A673 (cell line): Measurements from ENCODE around the gene B3GNT2.
"Not testable (repeated sequence)": the region's sequence is repeated elsewhere in the genome, so short reads cannot be mapped to it uniquely, and the experiment has no call there.

Source experiments
- EZH2 ChIP-seq: fragments of 200-600 bp; sonication (generic); IDR thresholded peaks from 2 replicates; pipeline ENCODE4 v1.6.1; 2017; ENCODE audit warnings: borderline replicate concordance, low read depth, mild to moderate bottlenecking, mixed read lengths, antibody characterized with exemption, low read length; ENCODE audit not compliant: poor library complexity, severe bottlenecking
- TF ChIP-seq, protein P1 (sequence below): fragments of 300-800, 200-600 bp; sonication (generic); conservative IDR thresholded peaks from 2 replicates; pipeline ENCODE4 v1.5.1; 2017; ENCODE audit warnings: low read depth, mild to moderate bottlenecking, antibody characterized with exemption, low read length, moderate library complexity, mixed read lengths

DNA sequence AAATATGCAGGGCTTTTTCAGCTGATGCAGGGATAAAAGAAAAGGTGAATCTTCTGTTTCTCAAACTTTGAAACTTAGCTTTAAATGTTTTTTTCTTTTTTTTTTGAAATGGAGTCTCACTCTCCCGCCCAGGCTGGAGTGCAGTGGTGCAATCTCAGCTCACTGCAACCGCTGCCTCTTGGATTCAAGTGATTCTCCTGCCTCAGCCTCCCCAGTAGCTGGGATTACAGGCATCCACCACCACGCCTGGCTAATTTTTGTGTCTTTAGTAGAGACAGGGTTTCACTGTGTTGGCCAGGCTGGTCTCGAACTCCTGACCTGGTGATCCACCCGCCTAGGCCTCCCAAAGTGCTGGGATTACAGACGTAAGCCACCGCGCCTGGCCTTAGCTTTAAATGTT lies 2.9 kb downstream of the B3GNT2 start:
- TF ChIP-seq, protein P1, sequence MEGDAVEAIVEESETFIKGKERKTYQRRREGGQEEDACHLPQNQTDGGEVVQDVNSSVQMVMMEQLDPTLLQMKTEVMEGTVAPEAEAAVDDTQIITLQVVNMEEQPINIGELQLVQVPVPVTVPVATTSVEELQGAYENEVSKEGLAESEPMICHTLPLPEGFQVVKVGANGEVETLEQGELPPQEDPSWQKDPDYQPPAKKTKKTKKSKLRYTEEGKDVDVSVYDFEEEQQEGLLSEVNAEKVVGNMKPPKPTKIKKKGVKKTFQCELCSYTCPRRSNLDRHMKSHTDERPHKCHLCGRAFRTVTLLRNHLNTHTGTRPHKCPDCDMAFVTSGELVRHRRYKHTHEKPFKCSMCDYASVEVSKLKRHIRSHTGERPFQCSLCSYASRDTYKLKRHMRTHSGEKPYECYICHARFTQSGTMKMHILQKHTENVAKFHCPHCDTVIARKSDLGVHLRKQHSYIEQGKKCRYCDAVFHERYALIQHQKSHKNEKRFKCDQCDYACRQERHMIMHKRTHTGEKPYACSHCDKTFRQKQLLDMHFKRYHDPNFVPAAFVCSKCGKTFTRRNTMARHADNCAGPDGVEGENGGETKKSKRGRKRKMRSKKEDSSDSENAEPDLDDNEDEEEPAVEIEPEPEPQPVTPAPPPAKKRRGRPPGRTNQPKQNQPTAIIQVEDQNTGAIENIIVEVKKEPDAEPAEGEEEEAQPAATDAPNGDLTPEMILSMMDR: not testable (repeated sequence)
- TF ChIP-seq EZH2: not testable (repeated sequence)
